D341Med (cell line): Measurements from ENCODE around the gene HOXA13.

Experiments used
- DNase-seq: peaks from one replicate; pipeline ENCODE4 v3.0.0; 2012; ENCODE audit warnings: low spot score

HOXA13 gene

GRCh38 chr7:27207348-27207985 is 7.6 kb upstream of the HOXA13 start:
- DNase-seq, result no peak

- no peak for DNase-seq
Measured at GRCh38 chr7:27205325-27206280, 5.7 kb upstream of the HOXA13 start.

- no peak for DNase-seq
Measured at GRCh38 chr7:27204851-27205322, 5.0 kb upstream of the HOXA13 start.

- DNase-seq, result no peak
Measured at GRCh38 chr7:27203964-27204594, 4.2 kb upstream of the HOXA13 start.

GRCh38 chr7:27203365-27203953 is 3.6 kb upstream of the HOXA13 start:
- DNase-seq, result no peak

- no peak for DNase-seq
Measured at GRCh38 chr7:27202862-27203134, 2.9 kb upstream of the HOXA13 start.

GRCh38 chr7:27202018-27202861 is 2.3 kb upstream of the HOXA13 start:
- no peak for DNase-seq

- no peak for DNase-seq
Measured at GRCh38 chr7:27201580-27202017, 1.7 kb upstream of the HOXA13 start.

- DNase-seq, result no peak
Measured at GRCh38 chr7:27200761-27201579, 1.1 kb upstream of the HOXA13 start.

- peak; percentile 63 for DNase-seq
Measured at GRCh38 chr7:27198871-27199801, 755 bp downstream of the HOXA13 start.

GRCh38 chr7:27198138-27198841 is 1.6 kb downstream of the HOXA13 start:
- DNase-seq, result no peak

GRCh38 chr7:27197137-27198042 is 2.5 kb downstream of the HOXA13 start:
- DNase-seq, result no peak

- peak; percentile 59 for DNase-seq
Measured at GRCh38 chr7:27196287-27196767, 3.6 kb downstream of the HOXA13 start.

- no peak for DNase-seq
Measured at GRCh38 chr7:27194686-27195379, 5.1 kb downstream of the HOXA13 start.

- DNase-seq, result no peak
Measured at GRCh38 chr7:27194002-27194352, 5.9 kb downstream of the HOXA13 start.

- no peak for DNase-seq
Measured at GRCh38 chr7:27193335-27194001, 6.4 kb downstream of the HOXA13 start.
